Measurements from ENCODE around the gene FKBP1A. TPM values are rescaled to one million over a fixed set of nuclear protein-coding genes. Genes with fewer than 3 reads are reported as not detected.
"Not testable (repeated sequence)": the region's sequence is repeated elsewhere in the genome, so short reads cannot be mapped to it uniquely, and the experiment has no call there.

Gene FKBP1A
- total RNA-seq, 1 experiment from 2014 or later, result 127 TPM

GRCh38 chr20:1398185-1398584 is 5.3 kb upstream of the FKBP1A start:
- H3K4me3 ChIP-seq; H3K36me3 ChIP-seq; DNase-seq; H3K4me1 ChIP-seq; H3K27me3 ChIP-seq; H3K27ac ChIP-seq; H3K9me3 ChIP-seq (replicated peaks): not testable (repeated sequence)

GRCh38 chr20:1397710-1398109 is 4.9 kb upstream of the FKBP1A start:
- H3K9me3 ChIP-seq (replicated peaks), result no peaks in the 10 kb centered on the region
- no peak overlapping the region for H3K4me3 ChIP-seq
- H3K4me1 ChIP-seq, result peaks cover 3% of the 10 kb centered on the region; the same call in 1 of the 2 replicates
- H3K36me3 ChIP-seq, result no peaks in the 10 kb centered on the region
- no peak overlapping the region for H3K27ac ChIP-seq
- no peaks in the 10 kb centered on the region for H3K27me3 ChIP-seq
- DNase-seq, result peak in 1 of 2 experiments; percentile 15

GRCh38 chr20:1396702-1397101 is 3.8 kb upstream of the FKBP1A start:
- no peaks in the 10 kb centered on the region for H3K9me3 ChIP-seq (replicated peaks)
- peaks cover 7% of the 10 kb centered on the region; the same call in 1 of the 2 replicates for H3K4me1 ChIP-seq
- H3K27me3 ChIP-seq, result no peaks in the 10 kb centered on the region
- no peak overlapping the region for H3K27ac ChIP-seq
- no peak for DNase-seq
- no peaks in the 10 kb centered on the region for H3K36me3 ChIP-seq
- no peak overlapping the region for H3K4me3 ChIP-seq

- no peaks in the 10 kb centered on the region for H3K27me3 ChIP-seq
- DNase-seq, result no peak
- H3K36me3 ChIP-seq, result no peaks in the 10 kb centered on the region
- H3K27ac ChIP-seq, result no peak overlapping the region
- H3K9me3 ChIP-seq (replicated peaks), result no peaks in the 10 kb centered on the region
- H3K4me3 ChIP-seq, result no peak overlapping the region
- peaks cover 10% of the 10 kb centered on the region; the same call in 1 of the 2 replicates for H3K4me1 ChIP-seq
Observed at GRCh38 chr20:1396264-1396663, 3.4 kb upstream of the FKBP1A start.

GRCh38 chr20:1394686-1395085 is 1.8 kb upstream of the FKBP1A start:
- no peaks in the 10 kb centered on the region for H3K36me3 ChIP-seq
- no peaks in the 10 kb centered on the region for H3K9me3 ChIP-seq (replicated peaks)
- no peak overlapping the region for H3K27ac ChIP-seq
- no peaks in the 10 kb centered on the region for H3K27me3 ChIP-seq
- no peak for DNase-seq
- peaks cover 8% of the 10 kb centered on the region; the same call in 1 of the 2 replicates for H3K4me1 ChIP-seq
- no peak overlapping the region for H3K4me3 ChIP-seq

- no peak overlapping the region for H3K27ac ChIP-seq
- DNase-seq, result no peak
- peak overlapping the region; percentile 76 for H3K4me3 ChIP-seq
Observed at GRCh38 chr20:1393507-1393882, 641 bp upstream of the FKBP1A start.

GRCh38 chr20:1392443-1392692 is 486 bp downstream of the FKBP1A start:
- H3K27ac ChIP-seq, result no peak overlapping the region
- peak overlapping the region; percentile 76 for H3K4me3 ChIP-seq
- no peak for DNase-seq
- H3K27me3 ChIP-seq, result no peaks in the 10 kb centered on the region
- H3K36me3 ChIP-seq, result no peaks in the 10 kb centered on the region; the same call in 1 of the 2 replicates
- H3K9me3 ChIP-seq (replicated peaks), result no peaks in the 10 kb centered on the region
- peaks cover 8% of the 10 kb centered on the region; the same call in 1 of the 2 replicates for H3K4me1 ChIP-seq

More at GRCh38 chr20:1393507-1393882, 641 bp upstream of the FKBP1A start:
- H3K36me3 ChIP-seq, result no peaks in the 10 kb centered on the region
- H3K9me3 ChIP-seq (replicated peaks), result no peaks in the 10 kb centered on the region
- H3K4me1 ChIP-seq, result peaks cover 8% of the 10 kb centered on the region; the same call in 1 of the 2 replicates
- no peaks in the 10 kb centered on the region for H3K27me3 ChIP-seq

GRCh38 chr20:1391640-1392442 is 1.0 kb downstream of the FKBP1A start:
- peaks cover 3% of the 10 kb centered on the region; the same call in 1 of the 2 replicates for H3K36me3 ChIP-seq
- peaks cover 8% of the 10 kb centered on the region; the same call in 1 of the 2 replicates for H3K4me1 ChIP-seq
- H3K4me3 ChIP-seq, result peak overlapping the region; percentile 76
- H3K27me3 ChIP-seq, result no peaks in the 10 kb centered on the region
- H3K27ac ChIP-seq, result no peak overlapping the region
- DNase-seq, result no peak
- no peaks in the 10 kb centered on the region for H3K9me3 ChIP-seq (replicated peaks)

GRCh38 chr20:1390581-1391403 is 2.1 kb downstream of the FKBP1A start:
- H3K27me3 ChIP-seq, result no peaks in the 10 kb centered on the region
- DNase-seq, result no peak
- peaks cover 8% of the 10 kb centered on the region; the same call in 1 of the 2 replicates for H3K4me1 ChIP-seq
- no peak overlapping the region for H3K4me3 ChIP-seq
- H3K36me3 ChIP-seq, result peaks cover 5% of the 10 kb centered on the region; the same call in 1 of the 2 replicates
- H3K27ac ChIP-seq, result no peak overlapping the region
- no peaks in the 10 kb centered on the region for H3K9me3 ChIP-seq (replicated peaks)

GRCh38 chr20:1389703-1390580 is 2.9 kb downstream of the FKBP1A start:
- H3K27ac ChIP-seq, result no peak overlapping the region
- H3K27me3 ChIP-seq, result no peaks in the 10 kb centered on the region
- H3K4me3 ChIP-seq, result no peak overlapping the region

GRCh38 chr20:1388741-1389483 is 3.9 kb downstream of the FKBP1A start:
- Histone ChIP-seq H3K4me3 (no peak overlapping the region), H3K27ac (no peak overlapping the region)
- DNase-seq, result no peak

More at GRCh38 chr20:1389703-1390580, 2.9 kb downstream of the FKBP1A start:
- no peak for DNase-seq
- Histone ChIP-seq H3K4me1 (peaks cover 8% of the 10 kb centered on the region; the same call in 1 of the 2 replicates), H3K9me3 (replicated peaks) (no peaks in the 10 kb centered on the region), H3K36me3 (peaks cover 6% of the 10 kb centered on the region; the same call in 1 of the 2 replicates)

GRCh38 chr20:1388253-1388652 is 4.6 kb downstream of the FKBP1A start:
- Histone ChIP-seq H3K4me1 (peaks cover 8% of the 10 kb centered on the region; the same call in 1 of the 2 replicates), H3K4me3 (no peak overlapping the region), H3K9me3 (replicated peaks) (no peaks in the 10 kb centered on the region), H3K27ac (no peak overlapping the region), H3K36me3 (peaks cover 6% of the 10 kb centered on the region; the same call in 1 of the 2 replicates), H3K27me3 (no peaks in the 10 kb centered on the region)
- no peak for DNase-seq

More at GRCh38 chr20:1388741-1389483, 3.9 kb downstream of the FKBP1A start:
- no peaks in the 10 kb centered on the region for H3K27me3 ChIP-seq
- H3K36me3 ChIP-seq, result peaks cover 6% of the 10 kb centered on the region; the same call in 1 of the 2 replicates
- H3K9me3 ChIP-seq (replicated peaks), result no peaks in the 10 kb centered on the region
- H3K4me1 ChIP-seq, result peaks cover 8% of the 10 kb centered on the region; the same call in 1 of the 2 replicates

- no peaks in the 10 kb centered on the region for H3K9me3 ChIP-seq (replicated peaks)
- H3K27ac ChIP-seq, result no peak overlapping the region
- DNase-seq, result no peak
- H3K36me3 ChIP-seq, result peaks cover 6% of the 10 kb centered on the region; the same call in 1 of the 2 replicates
- no peaks in the 10 kb centered on the region for H3K27me3 ChIP-seq
- peaks cover 7% of the 10 kb centered on the region for H3K4me1 ChIP-seq
- H3K4me3 ChIP-seq, result no peak overlapping the region
Observed at GRCh38 chr20:1386323-1386722, 6.5 kb downstream of the FKBP1A start.
